ENCODE measurements around the gene FSIP1.

DNA sequence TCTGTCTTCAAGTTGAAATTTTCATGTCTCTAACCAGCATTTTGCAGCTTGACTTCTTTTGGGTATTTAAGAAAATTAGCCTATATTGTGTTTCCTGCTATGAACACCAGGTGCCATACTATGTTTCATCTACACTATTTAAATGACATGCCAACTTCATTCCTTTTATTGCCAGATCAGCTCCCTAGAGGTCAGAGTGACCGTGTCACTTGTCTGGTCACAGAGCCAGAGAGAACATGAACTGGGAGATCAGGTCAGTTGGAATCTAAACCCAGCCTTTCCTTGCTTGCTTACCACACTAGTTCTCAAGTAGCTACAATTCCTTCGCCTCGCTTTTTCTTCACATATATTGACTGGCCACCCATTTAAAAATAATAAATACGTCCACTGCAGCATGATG, 114.2 kb downstream of the FSIP1 start:
- TF ChIP-seq TAF1 (IDR thresholded peaks at IDR 0.05; ENCODE audit: borderline replicate concordance, insufficient read depth, low read length), result no peak
- no peak for TF ChIP-seq POLR2AphosphoS5 (IDR thresholded peaks at IDR 0.05; ENCODE audit: low read depth, low read length)
- TF ChIP-seq FOXP2 (optimal IDR thresholded peaks at IDR 0.05; ENCODE audit: borderline replicate concordance, extremely low read depth, extremely low read length, insufficient read depth), result no peak
- TF ChIP-seq, protein P1, sequence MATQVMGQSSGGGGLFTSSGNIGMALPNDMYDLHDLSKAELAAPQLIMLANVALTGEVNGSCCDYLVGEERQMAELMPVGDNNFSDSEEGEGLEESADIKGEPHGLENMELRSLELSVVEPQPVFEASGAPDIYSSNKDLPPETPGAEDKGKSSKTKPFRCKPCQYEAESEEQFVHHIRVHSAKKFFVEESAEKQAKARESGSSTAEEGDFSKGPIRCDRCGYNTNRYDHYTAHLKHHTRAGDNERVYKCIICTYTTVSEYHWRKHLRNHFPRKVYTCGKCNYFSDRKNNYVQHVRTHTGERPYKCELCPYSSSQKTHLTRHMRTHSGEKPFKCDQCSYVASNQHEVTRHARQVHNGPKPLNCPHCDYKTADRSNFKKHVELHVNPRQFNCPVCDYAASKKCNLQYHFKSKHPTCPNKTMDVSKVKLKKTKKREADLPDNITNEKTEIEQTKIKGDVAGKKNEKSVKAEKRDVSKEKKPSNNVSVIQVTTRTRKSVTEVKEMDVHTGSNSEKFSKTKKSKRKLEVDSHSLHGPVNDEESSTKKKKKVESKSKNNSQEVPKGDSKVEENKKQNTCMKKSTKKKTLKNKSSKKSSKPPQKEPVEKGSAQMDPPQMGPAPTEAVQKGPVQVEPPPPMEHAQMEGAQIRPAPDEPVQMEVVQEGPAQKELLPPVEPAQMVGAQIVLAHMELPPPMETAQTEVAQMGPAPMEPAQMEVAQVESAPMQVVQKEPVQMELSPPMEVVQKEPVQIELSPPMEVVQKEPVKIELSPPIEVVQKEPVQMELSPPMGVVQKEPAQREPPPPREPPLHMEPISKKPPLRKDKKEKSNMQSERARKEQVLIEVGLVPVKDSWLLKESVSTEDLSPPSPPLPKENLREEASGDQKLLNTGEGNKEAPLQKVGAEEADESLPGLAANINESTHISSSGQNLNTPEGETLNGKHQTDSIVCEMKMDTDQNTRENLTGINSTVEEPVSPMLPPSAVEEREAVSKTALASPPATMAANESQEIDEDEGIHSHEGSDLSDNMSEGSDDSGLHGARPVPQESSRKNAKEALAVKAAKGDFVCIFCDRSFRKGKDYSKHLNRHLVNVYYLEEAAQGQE (IDR thresholded peaks at IDR 0.05; ENCODE audit: insufficient read depth in 1 of 2, low read depth in 2 of 2, low read length in 2 of 2), result no peak
